Measurements from ENCODE around the gene ZNF763. TPM values are rescaled to one million over a fixed set of nuclear protein-coding genes. Genes with fewer than 3 reads are reported as not detected.

ZNF763 gene
- total and polyA plus RNA-seq, 11 donors: 1.3 to 6.2 (median 5.0) TPM

DNA sequence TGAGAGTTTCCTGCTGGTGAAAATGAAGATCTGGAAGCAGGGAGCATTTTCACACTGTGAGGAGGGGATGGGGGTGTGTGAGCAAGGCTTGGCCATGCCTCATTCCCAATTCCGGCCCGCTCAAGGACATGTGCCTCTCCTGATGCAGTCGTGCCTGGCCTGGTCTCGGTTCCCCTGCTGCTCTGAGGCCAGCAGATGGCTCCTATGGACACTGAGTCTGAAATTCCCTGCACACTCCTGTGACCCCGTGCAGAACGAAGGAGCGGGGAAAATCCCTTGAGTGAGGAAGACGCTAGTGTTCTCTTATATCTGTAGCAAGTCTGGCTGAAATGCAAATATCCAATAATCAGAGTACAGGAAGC lies 363 bp upstream of the ZNF763 start:
- no peak for TF ChIP-seq POLR2A (IDR thresholded peaks at IDR 0.05)
- TF ChIP-seq, protein P1, sequence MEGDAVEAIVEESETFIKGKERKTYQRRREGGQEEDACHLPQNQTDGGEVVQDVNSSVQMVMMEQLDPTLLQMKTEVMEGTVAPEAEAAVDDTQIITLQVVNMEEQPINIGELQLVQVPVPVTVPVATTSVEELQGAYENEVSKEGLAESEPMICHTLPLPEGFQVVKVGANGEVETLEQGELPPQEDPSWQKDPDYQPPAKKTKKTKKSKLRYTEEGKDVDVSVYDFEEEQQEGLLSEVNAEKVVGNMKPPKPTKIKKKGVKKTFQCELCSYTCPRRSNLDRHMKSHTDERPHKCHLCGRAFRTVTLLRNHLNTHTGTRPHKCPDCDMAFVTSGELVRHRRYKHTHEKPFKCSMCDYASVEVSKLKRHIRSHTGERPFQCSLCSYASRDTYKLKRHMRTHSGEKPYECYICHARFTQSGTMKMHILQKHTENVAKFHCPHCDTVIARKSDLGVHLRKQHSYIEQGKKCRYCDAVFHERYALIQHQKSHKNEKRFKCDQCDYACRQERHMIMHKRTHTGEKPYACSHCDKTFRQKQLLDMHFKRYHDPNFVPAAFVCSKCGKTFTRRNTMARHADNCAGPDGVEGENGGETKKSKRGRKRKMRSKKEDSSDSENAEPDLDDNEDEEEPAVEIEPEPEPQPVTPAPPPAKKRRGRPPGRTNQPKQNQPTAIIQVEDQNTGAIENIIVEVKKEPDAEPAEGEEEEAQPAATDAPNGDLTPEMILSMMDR (IDR thresholded peaks at IDR 0.05): peak in 3 of 12 donors; percentile 17 to 41 (median 24)
- peaks cover 0 to 22% (median 13%) of the 10 kb centered on the region in 12 donors for H3K4me1 ChIP-seq
- DNase-seq (peak in 2 of 5 donors; percentile 47 to 73), ATAC-seq (peak; percentile 66 to 73 (median 68))
- 0 to 7% (median 4%) methylated on average over 8 of the region's 8 CpGs for WGBS, 4 donors
- no peaks in the 10 kb centered on the region for H3K9me3 ChIP-seq
- intact Hi-C loops (cut with DNase I): loop anchor here in 9 of 10 donors (1.0 to 5.0 kb wide), 14 partner anchors 22 to 178 kb away; partner anchors contain the start of genes ZNF20 (in 7 of the 9), ZNF700 (in 5 of the 9) and ZNF69 (in 1 of the 9)
- H3K36me3 ChIP-seq: peaks cover 0 to 2% (median 0%) of the 10 kb centered on the region in 9 donors
- H3K27me3 ChIP-seq: no peaks in the 10 kb centered on the region
- H3K27ac ChIP-seq: peak overlapping the region; percentile 73 to 99 (median 92)
- H3K4me3 ChIP-seq: peak overlapping the region in 11 of 12 donors; percentile 59 to 94 (median 79)

DNA sequence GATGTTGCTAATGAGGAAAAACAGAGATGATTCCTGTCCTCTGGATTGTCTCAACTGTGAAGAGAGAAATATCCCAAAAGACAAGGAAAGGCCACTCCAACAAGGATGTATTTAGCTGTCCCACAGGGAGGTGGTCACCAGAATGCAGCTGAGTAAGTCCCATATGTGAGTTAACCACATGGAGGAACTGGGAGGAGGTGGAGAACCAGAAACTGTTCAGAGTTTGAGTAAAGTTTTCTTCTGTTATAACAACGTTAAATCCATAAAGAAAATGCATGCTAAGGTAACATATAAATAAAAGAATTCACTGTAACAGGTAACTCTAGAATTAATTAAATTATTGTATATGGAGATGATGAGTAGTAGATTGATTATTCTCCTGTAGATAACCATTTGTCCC lies 5.3 kb downstream of the ZNF763 start:
- Histone ChIP-seq H3K27ac (no peak overlapping the region), H3K4me3 (no peak overlapping the region), H3K4me1 (peaks cover 0 to 17% (median 6%) of the 10 kb centered on the region in 12 donors), H3K9me3 (peaks cover 0 to 7% (median 0%) of the 10 kb centered on the region in 12 donors), H3K36me3 (peaks cover 0 to 6% (median 0%) of the 10 kb centered on the region in 9 donors), H3K27me3 (no peaks in the 10 kb centered on the region)
- ATAC-seq (no peak), DNase-seq (no peak)
- WGBS, 4 donors: 85 to 89% (median 86%) methylated on average over 1 of the region's 1 CpG
- intact Hi-C loops (cut with DNase I): loop anchor here in 1 of 10 donors (1.0 kb wide), 1 partner anchor 10 kb away; no protein-coding TSS in a partner anchor
- no peak for TF ChIP-seq POLR2A (IDR thresholded peaks at IDR 0.05)
- TF ChIP-seq, protein P1 (IDR thresholded peaks at IDR 0.05): no peak

DNA sequence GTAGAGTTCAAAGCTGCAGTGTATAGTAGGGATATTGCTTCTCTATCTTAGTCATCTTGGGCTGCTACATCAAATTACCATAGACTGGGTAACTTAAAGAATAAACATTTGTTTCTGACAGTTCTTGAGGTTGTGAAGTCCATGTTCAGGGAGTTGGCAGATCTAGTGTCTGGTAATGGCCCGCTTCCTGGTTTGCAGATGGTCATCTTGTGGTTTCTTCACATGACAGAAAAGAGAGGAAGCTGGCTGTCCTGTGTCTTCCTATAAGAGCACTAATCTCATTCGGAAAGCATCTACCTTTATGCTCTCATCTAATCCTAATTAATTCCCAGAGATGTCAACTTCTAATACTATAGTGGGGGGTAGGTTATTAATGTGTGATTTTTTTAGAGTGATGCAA lies 6.2 kb downstream of the ZNF763 start:
- intact Hi-C loops (cut with DNase I): no loop called here

More for the DNA sequence above, 6.2 kb downstream of the ZNF763 start:
- Histone ChIP-seq H3K36me3 (peaks cover 0 to 6% (median 0%) of the 10 kb centered on the region in 9 donors), H3K27ac (peak overlapping the region in 1 of 12 donors; percentile 55), H3K4me1 (peaks cover 0 to 10% (median 0%) of the 10 kb centered on the region in 12 donors), H3K9me3 (peaks cover 0 to 13% (median 0%) of the 10 kb centered on the region in 12 donors), H3K4me3 (no peak overlapping the region), H3K27me3 (no peaks in the 10 kb centered on the region)
- WGBS, 4 donors: 89 to 95% (median 92%) methylated on average over 2 of the region's 2 CpGs
- no peak for TF ChIP-seq POLR2A (IDR thresholded peaks at IDR 0.05)
- TF ChIP-seq, protein P1 (IDR thresholded peaks at IDR 0.05): no peak
- ATAC-seq (no peak), DNase-seq (no peak)
